ENCODE measurements around the gene ZRANB1. TPM values are rescaled to one million over a fixed set of nuclear protein-coding genes. Genes with fewer than 3 reads are reported as not detected.

The ZRANB1 gene
- total and polyA plus RNA-seq, 10 of the 15 experiments (the other 5 are each of a cell fraction or from before 2014, with no cell fraction given) = 1.7 to 11.8 (median 6.2) TPM

GRCh38 chr10:125007436-125007835 lies 65.5 kb downstream of the ZRANB1 start (continued):
- TF ChIP-seq, protein P1, sequence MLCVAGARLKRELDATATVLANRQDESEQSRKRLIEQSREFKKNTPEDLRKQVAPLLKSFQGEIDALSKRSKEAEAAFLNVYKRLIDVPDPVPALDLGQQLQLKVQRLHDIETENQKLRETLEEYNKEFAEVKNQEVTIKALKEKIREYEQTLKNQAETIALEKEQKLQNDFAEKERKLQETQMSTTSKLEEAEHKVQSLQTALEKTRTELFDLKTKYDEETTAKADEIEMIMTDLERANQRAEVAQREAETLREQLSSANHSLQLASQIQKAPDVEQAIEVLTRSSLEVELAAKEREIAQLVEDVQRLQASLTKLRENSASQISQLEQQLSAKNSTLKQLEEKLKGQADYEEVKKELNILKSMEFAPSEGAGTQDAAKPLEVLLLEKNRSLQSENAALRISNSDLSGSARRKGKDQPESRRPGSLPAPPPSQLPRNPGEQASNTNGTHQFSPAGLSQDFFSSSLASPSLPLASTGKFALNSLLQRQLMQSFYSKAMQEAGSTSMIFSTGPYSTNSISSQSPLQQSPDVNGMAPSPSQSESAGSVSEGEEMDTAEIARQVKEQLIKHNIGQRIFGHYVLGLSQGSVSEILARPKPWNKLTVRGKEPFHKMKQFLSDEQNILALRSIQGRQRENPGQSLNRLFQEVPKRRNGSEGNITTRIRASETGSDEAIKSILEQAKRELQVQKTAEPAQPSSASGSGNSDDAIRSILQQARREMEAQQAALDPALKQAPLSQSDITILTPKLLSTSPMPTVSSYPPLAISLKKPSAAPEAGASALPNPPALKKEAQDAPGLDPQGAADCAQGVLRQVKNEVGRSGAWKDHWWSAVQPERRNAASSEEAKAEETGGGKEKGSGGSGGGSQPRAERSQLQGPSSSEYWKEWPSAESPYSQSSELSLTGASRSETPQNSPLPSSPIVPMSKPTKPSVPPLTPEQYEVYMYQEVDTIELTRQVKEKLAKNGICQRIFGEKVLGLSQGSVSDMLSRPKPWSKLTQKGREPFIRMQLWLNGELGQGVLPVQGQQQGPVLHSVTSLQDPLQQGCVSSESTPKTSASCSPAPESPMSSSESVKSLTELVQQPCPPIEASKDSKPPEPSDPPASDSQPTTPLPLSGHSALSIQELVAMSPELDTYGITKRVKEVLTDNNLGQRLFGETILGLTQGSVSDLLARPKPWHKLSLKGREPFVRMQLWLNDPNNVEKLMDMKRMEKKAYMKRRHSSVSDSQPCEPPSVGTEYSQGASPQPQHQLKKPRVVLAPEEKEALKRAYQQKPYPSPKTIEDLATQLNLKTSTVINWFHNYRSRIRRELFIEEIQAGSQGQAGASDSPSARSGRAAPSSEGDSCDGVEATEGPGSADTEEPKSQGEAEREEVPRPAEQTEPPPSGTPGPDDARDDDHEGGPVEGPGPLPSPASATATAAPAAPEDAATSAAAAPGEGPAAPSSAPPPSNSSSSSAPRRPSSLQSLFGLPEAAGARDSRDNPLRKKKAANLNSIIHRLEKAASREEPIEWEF (IDR thresholded peaks at IDR 0.05; ENCODE audit: insufficient replicate concordance, low read depth, low read length) = no peak
- TF ChIP-seq SUZ12 (IDR thresholded peaks at IDR 0.05; ENCODE audit: unreplicated experiment) (no peak), EZH2 (IDR thresholded peaks at IDR 0.05; ENCODE audit: borderline replicate concordance, control insufficient read depth, low read depth, low read length) (no peak), KDM1A (IDR thresholded peaks at IDR 0.05; ENCODE audit: borderline replicate concordance) (no peak), RBBP5 (conservative IDR thresholded peaks at IDR 0.05) (no peak), WRNIP1 (IDR thresholded peaks at IDR 0.05; ENCODE audit: borderline replicate concordance, low read depth, low read length) (no peak)
